D721Med (cell line): ENCODE data around the gene CSTPP1.

Experiments used
- DNase-seq: peaks from one replicate; pipeline ENCODE4 v3.0.0; 2011; ENCODE audit warnings: low spot score; ENCODE audit not compliant: insufficient read length
- FAIRE-seq: peaks from 2 replicates; lab custom pipeline; 2011; peaks lifted over from hg19 to GRCh38; lab: Jason Lieb, UNC
- TF ChIP-seq, protein P1 (sequence below): IDR thresholded peaks from 2 replicates; pipeline ENCODE4 v1.5.1; 2012; ENCODE audit warnings: mild to moderate bottlenecking, control low read depth; ENCODE audit not compliant: insufficient read depth; ENCODE audit errors: missing control alignments

Gene CSTPP1

DNA sequence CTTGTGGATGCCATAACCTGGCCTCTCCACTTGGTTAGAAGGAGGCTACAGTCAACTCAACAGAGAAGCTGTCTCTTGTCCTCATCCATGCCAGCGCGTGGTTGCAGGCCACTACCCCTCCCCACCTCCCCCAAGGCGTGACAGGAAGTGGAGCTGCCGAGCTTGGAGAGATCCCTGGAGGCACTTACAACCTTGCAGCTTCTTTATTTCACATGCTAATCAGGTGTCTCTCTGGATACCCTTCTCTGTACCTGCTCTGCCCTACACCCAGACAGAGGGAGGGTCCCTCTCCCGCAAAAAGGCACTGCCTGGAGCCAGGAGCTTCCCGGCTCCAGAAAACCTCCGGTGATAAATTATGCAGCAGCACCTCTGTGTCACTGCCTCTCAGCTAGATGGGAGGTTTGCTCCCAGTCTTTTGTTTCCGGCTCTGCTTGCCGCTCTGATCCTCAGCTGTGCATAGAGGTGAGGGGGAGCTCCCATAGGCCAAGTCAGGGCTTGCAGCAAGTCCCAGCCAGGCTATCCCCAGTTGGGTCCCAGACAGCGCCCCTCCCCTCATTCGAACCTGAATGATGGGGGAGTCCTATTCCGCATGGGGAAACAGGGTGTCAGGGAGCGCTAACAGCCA lies 23.9 kb upstream of the CSTPP1 start:
- TF ChIP-seq, protein P1, sequence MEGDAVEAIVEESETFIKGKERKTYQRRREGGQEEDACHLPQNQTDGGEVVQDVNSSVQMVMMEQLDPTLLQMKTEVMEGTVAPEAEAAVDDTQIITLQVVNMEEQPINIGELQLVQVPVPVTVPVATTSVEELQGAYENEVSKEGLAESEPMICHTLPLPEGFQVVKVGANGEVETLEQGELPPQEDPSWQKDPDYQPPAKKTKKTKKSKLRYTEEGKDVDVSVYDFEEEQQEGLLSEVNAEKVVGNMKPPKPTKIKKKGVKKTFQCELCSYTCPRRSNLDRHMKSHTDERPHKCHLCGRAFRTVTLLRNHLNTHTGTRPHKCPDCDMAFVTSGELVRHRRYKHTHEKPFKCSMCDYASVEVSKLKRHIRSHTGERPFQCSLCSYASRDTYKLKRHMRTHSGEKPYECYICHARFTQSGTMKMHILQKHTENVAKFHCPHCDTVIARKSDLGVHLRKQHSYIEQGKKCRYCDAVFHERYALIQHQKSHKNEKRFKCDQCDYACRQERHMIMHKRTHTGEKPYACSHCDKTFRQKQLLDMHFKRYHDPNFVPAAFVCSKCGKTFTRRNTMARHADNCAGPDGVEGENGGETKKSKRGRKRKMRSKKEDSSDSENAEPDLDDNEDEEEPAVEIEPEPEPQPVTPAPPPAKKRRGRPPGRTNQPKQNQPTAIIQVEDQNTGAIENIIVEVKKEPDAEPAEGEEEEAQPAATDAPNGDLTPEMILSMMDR, result no peak
- no peak for DNase-seq
- no peak for FAIRE-seq

DNA sequence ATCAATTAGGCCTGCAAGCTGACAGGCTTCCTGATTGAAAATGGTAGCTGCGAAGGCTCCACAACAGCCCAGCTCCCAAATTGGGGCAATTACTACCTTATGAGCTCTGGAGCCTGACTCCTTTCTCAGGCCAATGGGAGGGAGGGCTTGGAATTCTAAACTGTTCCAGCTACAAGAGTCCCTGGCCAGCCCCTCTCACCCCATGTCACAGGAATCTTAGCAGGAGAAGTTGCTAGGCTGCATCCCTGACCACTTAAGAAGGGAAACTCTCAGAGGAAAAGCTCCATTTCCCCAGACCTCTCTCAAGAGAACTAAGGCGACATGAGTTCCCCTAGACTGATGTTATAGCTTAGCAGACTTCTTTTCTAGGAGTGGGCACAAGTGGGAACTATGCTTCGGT lies 23.1 kb upstream of the CSTPP1 start:
- TF ChIP-seq, protein P1, result no peak
- DNase-seq (no peak), FAIRE-seq (no peak)

DNA sequence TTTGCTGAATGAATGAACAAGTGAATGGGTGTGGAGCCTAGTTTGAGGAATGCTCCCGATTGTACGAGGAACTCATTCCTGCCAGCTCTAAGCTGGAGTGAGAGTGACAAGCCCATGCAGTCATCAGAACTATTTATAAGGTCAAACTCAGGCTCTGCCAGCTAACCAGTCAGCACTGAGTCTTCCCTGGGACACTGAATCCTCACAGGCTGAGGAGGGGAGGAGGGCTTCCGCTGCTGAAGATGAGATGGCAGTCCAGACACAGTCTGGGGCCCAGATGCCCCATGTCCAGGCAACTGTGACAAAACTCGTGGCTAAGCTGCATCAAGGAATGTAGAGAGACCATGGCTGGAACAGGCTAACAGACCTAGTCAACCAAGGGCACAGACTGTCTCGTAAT lies 22.2 kb upstream of the CSTPP1 start:
- FAIRE-seq (no peak), DNase-seq (no peak)
- TF ChIP-seq, protein P1, result no peak

DNA sequence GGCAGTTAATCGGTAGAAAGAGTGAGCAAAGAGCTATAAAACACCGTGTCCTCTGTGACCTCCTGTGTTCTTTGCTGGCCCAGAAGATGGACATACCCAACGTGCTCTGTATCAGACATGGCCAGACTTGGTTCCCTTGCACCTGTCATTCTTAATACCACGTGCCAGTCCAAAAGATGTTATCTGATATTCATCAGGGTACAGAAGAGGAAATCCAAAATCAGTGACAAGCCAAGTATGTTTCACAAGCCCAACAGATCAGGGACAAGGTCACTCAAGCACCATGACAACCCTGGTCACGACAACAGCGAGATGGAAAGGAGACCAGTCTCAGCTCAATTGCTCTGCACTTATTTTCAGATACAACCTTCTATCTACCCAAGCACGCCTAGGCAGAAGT lies 21.7 kb upstream of the CSTPP1 start:
- no peak for FAIRE-seq
- TF ChIP-seq, protein P1, result no peak
- DNase-seq, result no peak

DNA sequence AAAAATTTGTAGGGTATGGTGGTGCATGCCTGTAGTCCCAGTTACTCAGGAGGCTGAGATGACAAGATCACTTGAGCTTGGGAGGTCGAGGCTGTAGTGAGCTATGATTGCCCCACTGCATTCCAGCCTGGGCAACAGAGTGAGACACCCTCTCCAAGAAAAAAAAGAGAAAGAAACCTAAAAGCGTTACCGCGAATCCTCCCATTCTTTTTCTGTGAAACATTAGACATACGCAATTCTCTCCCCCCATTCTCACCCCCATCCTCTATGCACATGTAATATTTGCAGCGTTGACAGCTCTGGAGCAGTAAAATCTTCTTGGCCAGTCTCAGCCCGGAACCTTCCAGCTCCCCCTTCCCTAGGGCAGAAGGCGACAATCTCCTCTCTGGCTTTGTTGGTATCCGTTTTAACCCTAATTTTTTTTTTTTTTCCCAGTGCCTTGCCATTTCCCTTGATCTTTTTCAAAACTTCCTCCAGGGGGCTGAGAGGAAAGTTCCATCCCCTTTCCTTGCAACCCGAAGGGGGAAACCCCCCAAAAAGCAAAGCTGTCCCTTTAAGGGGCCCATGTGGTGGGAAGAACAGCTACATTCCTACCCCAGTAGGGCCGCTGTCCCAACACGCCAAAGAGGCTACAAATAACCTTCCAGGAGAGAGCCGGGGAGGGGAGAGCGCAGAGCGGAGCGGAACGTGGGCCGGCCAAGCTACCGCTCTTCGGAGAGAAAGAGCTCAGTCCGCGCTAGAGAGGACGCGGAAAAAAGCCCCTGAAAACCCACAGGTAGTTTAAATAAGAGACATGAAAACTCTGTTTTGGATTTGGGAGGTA lies 20.1 kb upstream of the CSTPP1 start:
- FAIRE-seq (no peak), DNase-seq (no peak)
- TF ChIP-seq, protein P1, result peak; percentile 6

DNA sequence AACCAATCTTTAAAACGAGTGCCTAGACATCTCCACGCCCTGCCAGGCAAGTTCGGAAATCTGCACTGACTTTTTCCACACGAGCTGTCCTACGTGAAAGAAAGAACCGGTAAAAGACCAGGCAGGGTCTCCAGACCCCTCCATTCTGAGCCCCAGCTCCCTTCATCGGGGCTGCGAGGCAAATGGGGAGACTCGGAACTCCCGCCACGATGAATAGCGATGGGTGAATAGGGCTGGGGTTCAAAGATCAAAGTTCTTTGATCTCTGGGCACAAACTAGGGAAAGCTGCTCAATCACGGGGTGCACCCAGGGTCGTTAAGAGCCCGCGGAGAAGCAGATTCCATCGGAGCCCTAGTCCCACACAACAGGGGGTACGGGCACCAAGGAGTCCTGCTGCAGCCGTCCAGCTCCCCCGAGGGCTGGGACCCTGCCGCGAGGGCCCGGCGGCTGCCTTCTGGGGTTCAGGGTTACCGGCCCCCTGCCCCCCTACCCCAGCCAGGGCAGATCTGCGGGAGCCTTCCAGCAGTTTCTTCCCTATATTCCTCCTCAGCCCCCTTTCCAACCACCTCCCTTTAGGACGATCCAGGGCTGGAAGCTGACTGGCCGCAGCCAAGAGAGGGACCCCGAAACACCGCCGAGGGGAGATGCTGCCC lies 19.3 kb upstream of the CSTPP1 start:
- DNase-seq (no peak), FAIRE-seq (no peak)
- TF ChIP-seq, protein P1, result no peak
